Inflammatory macrophage treated with lipopolysaccharide for 4 hours (primary cell): ENCODE measurements around the gene MYCL.
A peak's percentile ranks its signal among the peaks of the same experiment; 100 is the strongest.

Experiments used
- DNase-seq: peaks from one replicate; pipeline ENCODE4 v3.0.0-alpha.2; 2020

Gene MYCL

GRCh38 chr1:39850606-39851216 lies 51.0 kb downstream of the MYCL start:
- DNase-seq = no peak

- DNase-seq = no peak
Observed at GRCh38 chr1:39849203-39849602, 52.5 kb downstream of the MYCL start.

- DNase-seq = no peak
Observed at GRCh38 chr1:39847940-39848339, 53.8 kb downstream of the MYCL start.

- no peak for DNase-seq
Observed at GRCh38 chr1:39846796-39847195, 54.9 kb downstream of the MYCL start.

- peak; percentile 97 for DNase-seq
Observed at GRCh38 chr1:39845569-39846566, 55.8 kb downstream of the MYCL start.
